ENCODE data around the gene PCDHGC4.

DNA sequence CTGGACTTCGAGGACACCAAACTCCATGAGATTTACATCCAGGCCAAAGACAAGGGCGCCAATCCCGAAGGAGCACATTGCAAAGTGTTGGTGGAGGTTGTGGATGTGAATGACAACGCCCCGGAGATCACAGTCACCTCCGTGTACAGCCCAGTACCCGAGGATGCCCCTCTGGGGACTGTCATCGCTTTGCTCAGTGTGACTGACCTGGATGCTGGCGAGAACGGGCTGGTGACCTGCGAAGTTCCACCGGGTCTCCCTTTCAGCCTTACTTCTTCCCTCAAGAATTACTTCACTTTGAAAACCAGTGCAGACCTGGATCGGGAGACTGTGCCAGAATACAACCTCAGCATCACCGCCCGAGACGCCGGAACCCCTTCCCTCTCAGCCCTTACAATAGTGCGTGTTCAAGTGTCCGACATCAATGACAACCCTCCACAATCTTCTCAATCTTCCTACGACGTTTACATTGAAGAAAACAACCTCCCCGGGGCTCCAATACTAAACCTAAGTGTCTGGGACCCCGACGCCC, 7.7 kb upstream of the PCDHGC4 start:
- TF ChIP-seq POLR2A (IDR thresholded peaks at IDR 0.05; ENCODE audit: low read length) (no peak), GATA1 (IDR thresholded peaks at IDR 0.05; ENCODE audit: low read depth, low read length) (no peak)
